Caki2 (cell line): ENCODE measurements around the gene LRRC28. TPM values are rescaled to one million over a fixed set of nuclear protein-coding genes. Genes with fewer than 3 reads are reported as not detected.

Experiments used
- DNase-seq: peaks from one replicate; pipeline ENCODE4 v3.0.0-alpha.2; 2015; ENCODE audit warnings: low read depth
- in situ Hi-C: cut with HindIII; loops from 2 replicates; pipeline ENCODE4 v1.10.0; 2016; ENCODE audit warnings: low sequenced_read_pairs, low pct_unique_long_range_greater_than_20kb, mixed read lengths
- total RNA-seq: library from RNA; depleted of rRNA; stranded (reverse); fragments of >200 nt; shearing (Covaris generic); gene quantifications from 2 replicates; pipeline ENCODE4 v1.2.3, GENCODE V29; 2014; ENCODE audit warnings: low replicate concordance

LRRC28 gene
- total RNA-seq, 1 experiment from 2014 or later, result 17.2 TPM

DNA sequence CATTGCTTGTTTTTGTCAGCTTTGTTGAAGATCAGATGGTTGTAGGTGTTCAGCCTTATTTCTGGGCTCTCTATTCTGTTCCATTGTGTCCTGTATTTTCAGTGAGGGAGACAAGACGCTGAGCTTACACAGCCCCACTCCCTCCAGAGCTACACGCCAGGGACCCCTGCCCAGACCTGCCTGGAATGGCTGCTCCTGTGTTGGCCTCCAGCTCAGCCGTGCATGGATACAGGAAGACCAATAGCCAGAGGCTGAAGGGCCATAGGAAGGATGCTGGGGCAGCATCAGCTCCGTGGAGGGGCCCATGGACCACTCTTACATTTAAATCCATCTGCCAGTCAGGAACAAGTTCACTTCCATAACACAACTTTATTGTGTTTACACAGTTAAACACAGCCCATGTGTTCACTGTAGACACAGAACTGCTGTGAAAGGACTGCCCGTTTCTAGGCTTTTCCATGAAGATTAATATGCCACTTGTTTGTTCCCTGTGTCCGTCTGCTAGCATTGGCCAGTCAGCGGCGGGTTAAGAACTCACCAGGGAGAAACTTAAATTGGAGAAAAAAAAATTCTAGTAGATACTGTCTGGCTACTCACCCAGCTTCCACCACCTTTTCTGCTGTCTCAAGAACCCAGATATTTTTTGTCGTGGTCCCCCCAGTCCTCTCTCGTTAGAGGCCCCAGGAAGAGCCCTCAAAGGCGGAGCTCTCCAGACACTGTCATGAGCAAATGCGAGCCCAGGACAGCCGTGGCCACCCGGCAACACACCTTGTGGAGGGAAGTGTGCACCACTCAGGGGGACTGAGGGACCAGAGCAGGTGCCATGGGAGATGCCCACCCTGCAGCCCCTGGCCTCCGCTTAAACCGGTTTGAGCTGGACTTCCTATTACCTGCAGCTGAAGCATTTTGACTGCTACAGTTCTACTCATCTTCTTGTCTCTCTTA lies 172.2 kb downstream of the LRRC28 start:
- in situ Hi-C loops, result no loop called here

DNA sequence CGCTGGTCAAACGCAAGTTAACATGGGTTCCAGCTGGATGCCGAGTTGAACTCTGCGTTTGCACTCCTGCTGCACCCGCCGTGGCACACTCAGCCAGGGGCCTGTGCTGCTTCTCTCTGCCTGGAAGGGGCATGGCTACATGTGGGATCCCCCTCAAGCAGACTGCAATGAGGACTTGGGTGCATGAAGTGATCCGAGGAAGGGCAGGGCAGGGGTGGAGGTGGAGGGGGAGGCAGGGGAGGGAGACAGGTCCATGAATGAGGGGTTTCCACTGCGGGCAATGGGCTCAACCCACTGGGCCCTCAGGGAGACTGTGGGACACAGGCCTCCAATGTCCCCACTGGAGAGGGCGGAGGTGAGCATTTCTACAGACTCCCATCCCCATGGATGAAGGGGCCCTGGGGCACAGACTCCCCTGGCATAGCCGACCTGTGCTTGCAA lies 172.9 kb downstream of the LRRC28 start:
- DNase-seq, result no peak
- in situ Hi-C loops, result no loop called here

More for the DNA sequence above, 172.2 kb downstream of the LRRC28 start:
- no peak for DNase-seq

GRCh38 chr15:99424978-99425656 lies 173.8 kb downstream of the LRRC28 start:
- DNase-seq, result no peak
- in situ Hi-C loops, result no loop called here

DNA sequence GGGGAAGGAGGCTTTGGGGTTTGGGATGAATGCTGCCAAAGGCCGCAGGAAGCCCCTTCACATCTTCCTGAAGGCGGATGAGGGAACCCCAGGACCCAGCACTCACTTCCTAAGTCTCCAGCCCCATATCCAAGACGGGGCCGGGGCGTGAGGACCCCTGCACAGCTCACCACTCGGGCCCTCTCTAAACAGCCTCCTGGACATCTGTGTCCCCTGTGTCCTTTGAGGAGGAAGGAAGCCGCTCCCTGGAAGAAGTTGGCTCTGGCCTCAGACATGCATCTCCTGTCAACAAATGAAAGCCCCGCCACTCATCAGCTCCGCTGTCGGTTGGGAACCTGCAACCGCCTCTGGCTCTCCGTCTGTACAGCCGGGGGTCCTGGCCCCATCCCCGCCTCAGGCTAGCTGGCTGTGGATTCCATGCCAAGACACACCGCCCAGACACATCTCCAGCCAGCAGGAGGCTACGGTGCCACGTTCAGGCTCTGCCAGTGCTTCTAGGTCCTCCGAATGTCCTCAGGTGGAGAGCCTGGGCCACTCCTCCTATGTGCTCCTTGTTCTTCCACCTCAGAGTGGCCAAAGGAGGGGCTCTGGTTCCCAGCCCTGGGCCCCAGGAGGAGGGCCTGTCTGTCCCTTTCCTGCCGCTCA lies 174.5 kb downstream of the LRRC28 start:
- in situ Hi-C loops, result no loop called here

DNA sequence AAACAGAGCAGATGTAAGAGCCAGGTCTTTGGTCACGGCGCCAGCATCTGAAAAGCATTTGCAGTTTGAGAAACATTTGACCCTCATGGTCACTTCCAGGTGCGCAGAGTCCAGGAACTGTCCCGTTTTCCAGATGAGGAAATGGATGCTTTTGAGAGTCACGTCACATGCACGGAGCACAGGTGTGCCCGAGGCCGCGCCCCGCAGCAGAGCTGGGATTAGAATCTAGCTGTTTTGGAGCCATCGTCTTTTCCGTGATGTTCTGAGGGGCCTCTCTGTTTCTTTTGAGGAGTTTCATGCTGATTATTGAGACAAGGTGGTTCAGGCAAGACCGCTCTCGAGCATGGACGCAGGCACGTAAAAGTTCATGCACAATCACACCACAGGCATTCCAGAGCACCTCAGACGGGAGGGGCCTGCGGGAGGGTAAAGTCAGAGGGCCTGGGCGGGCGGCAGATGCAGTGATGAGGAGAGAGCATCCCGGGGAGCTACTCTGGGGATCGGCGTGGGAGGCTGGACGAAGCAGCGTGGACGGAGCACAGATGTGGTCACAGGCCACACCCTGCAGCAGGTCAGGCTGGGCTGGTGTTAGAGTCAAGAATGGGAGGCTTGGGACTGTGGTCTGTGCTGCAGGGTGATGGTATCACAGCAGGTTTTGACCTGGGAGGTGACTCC lies 175.3 kb downstream of the LRRC28 start:
- in situ Hi-C loops, result no loop called here

More for the DNA sequence above, 174.5 kb downstream of the LRRC28 start:
- DNase-seq, result no peak

GRCh38 chr15:99427210-99427609 lies 175.9 kb downstream of the LRRC28 start:
- no peak for DNase-seq
- in situ Hi-C loops, result no loop called here

More for the DNA sequence above, 175.3 kb downstream of the LRRC28 start:
- no peak for DNase-seq

DNA sequence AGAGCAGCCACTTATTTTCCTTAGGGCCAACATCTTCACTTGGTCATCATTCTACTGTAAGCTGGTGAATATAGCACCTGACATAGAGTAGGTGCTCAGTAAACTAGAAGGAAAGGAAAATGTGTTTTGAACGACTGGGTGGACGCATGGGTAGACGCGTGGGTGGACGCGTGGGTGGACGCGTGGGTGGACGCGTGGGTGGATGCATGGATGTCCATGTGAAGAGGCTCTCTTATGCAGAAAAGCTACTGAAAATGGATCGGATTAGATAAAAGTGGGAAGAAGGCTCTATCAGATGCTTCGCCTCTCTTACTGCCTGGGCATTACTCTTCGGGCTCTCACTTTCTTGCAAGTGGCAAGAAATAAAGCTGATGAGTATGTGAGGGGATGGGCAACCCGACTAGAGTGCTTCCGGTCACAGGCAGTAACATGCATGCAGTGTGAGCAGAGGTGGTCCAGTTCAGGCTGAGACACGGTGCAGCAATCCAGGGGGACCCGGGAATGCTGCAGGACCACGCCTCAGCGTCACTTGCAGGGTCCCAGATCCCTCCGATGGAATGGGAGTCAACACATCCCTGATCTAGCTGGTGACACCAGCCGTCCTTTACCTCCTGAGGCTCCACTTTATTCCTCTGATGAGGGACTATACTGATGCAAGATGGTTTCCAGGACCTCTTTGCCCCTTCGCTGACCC lies 176.5 kb downstream of the LRRC28 start:
- no peak for DNase-seq
- in situ Hi-C loops, result no loop called here

- DNase-seq, result no peak
- in situ Hi-C loops, result no loop called here
Measured at GRCh38 chr15:99429681-99430081, 178.4 kb downstream of the LRRC28 start.

- in situ Hi-C loops, result no loop called here
- DNase-seq, result no peak
Measured at GRCh38 chr15:99430881-99431401, 179.7 kb downstream of the LRRC28 start.

- no peak for DNase-seq
- in situ Hi-C loops, result no loop called here
Measured at GRCh38 chr15:99431661-99432091, 180.4 kb downstream of the LRRC28 start.

DNA sequence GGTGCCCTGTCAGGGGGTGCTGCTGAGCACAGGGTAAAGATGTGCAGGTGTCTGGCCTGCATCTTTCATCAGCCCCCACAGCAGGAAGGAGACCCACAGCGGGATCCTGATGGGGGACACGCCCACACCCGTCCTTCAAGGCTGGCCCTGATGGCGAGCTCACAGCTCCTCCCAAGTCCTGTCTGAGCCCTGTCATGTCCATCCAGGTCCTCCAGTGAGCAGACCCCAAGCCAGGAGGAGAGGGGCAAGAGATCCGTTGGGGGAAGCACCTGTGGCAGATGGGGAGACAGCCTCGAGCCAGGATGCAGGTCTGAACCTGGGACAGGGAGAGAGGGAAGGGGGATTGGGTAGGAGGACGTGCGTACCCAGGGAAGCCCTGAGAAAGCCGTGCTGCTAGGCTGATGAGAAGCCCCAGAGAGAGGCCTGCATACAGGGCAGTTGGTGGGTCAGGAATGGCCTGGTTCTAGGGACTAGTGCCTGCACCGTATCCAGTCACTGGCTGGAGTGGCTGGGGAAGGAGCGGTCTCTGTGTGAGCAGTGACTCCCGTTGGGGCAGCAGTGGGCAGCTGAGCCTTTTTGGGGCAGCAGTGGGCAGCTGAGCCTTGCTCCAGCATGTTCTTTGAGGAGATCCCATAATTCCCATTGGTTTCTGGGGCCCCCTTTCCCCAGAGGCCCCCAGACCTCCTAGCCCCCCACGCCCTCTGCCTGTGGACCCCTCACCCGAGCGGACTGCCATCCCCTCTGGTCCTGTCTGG lies 181.2 kb downstream of the LRRC28 start:
- in situ Hi-C loops, result no loop called here
- no peak for DNase-seq

DNA sequence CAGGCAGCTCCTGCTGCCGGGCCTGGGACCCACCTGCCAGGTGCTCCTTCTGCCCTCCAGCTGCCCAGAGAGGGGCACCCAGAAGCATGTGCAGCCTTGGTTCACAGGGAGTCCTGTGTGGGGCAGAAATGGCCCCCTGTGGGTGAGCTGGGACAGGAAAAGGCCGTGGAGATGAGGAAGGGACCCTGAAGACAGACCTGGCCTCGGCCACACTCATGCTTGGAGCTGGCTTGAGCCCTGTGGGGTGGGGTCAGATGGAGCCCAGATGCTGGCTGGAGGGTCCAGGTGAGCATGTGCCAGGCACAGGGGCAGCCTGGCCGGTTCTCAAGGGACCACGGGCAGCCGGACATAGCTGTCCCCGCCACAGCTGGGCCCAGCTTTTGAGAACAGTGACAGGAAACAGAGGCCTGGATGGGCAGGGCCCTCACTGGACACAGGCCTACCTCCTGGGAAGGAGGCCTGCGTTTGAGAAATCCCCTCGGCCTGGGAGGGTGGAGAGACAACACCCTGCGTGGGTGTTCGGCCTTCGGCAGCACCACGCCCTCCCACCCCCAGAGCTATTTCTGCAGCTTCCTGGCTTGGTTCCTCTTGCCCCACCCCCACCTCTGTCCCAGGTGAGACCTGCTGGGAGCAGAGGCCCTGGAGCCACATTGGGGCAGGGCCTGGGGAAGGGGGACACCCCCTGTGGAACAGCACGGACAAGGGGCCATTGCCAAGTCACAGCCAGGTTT lies 181.9 kb downstream of the LRRC28 start:
- in situ Hi-C loops, result no loop called here
- no peak for DNase-seq

GRCh38 chr15:99433757-99434450 lies 182.6 kb downstream of the LRRC28 start:
- DNase-seq, result no peak
- in situ Hi-C loops, result no loop called here

- no peak for DNase-seq
- in situ Hi-C loops, result no loop called here
Measured at GRCh38 chr15:99434506-99435112, 183.3 kb downstream of the LRRC28 start.

GRCh38 chr15:99435113-99435695 lies 183.9 kb downstream of the LRRC28 start:
- in situ Hi-C loops, result no loop called here
- no peak for DNase-seq
